ENCODE data around the gene SFT2D1. TPM values are rescaled to one million over a fixed set of nuclear protein-coding genes. Genes with fewer than 3 reads are reported as not detected.

SFT2D1 gene
- total RNA-seq, 1 experiment from 2014 or later = 27.6 TPM

GRCh38 chr6:166307082-166308032, 35.0 kb downstream of the SFT2D1 start:
- no peak for DNase-seq (ENCODE audit: low spot score)

- no peak for DNase-seq (ENCODE audit: low spot score)
Observed at GRCh38 chr6:166306378-166307081, 35.8 kb downstream of the SFT2D1 start.

GRCh38 chr6:166305562-166306117, 36.7 kb downstream of the SFT2D1 start:
- DNase-seq (ENCODE audit: low spot score) = no peak

- DNase-seq (ENCODE audit: low spot score) = no peak
Observed at GRCh38 chr6:166304106-166304505, 38.2 kb downstream of the SFT2D1 start.

GRCh38 chr6:166301611-166302529, 40.5 kb downstream of the SFT2D1 start:
- DNase-seq (ENCODE audit: low spot score) = no peak

GRCh38 chr6:166300357-166300987, 41.9 kb downstream of the SFT2D1 start:
- DNase-seq (ENCODE audit: low spot score) = no peak

GRCh38 chr6:166297606-166298005, 44.7 kb downstream of the SFT2D1 start:
- no peak for DNase-seq (ENCODE audit: low spot score)

GRCh38 chr6:166296035-166296883, 46.1 kb downstream of the SFT2D1 start:
- DNase-seq (ENCODE audit: low spot score) = no peak

GRCh38 chr6:166293731-166294584, 48.4 kb downstream of the SFT2D1 start:
- no peak for DNase-seq (ENCODE audit: low spot score)

- no peak for DNase-seq (ENCODE audit: low spot score)
Observed at GRCh38 chr6:166289207-166290060, 52.9 kb downstream of the SFT2D1 start.

- DNase-seq (ENCODE audit: low spot score) = no peak
Observed at GRCh38 chr6:166286839-166287271, 55.5 kb downstream of the SFT2D1 start.

- no peak for DNase-seq (ENCODE audit: low spot score)
Observed at GRCh38 chr6:166285233-166285632, 57.1 kb downstream of the SFT2D1 start.

GRCh38 chr6:166284640-166285039, 57.7 kb downstream of the SFT2D1 start:
- DNase-seq (ENCODE audit: low spot score) = no peak

GRCh38 chr6:166282394-166283032, 59.8 kb downstream of the SFT2D1 start:
- no peak for DNase-seq (ENCODE audit: low spot score)

GRCh38 chr6:166281104-166281503, 61.2 kb downstream of the SFT2D1 start:
- DNase-seq (ENCODE audit: low spot score) = no peak

GRCh38 chr6:166279393-166279679, 63.0 kb downstream of the SFT2D1 start:
- DNase-seq (ENCODE audit: low spot score) = no peak

GRCh38 chr6:166278579-166279392, 63.6 kb downstream of the SFT2D1 start:
- no peak for DNase-seq (ENCODE audit: low spot score)
